Measurements from ENCODE around the gene ADAMTSL1. TPM values are rescaled to one million over a fixed set of nuclear protein-coding genes. Genes with fewer than 3 reads are reported as not detected.

ADAMTSL1 gene
- total RNA-seq, 1 donor from 2014 or later = 12.6 TPM

DNA sequence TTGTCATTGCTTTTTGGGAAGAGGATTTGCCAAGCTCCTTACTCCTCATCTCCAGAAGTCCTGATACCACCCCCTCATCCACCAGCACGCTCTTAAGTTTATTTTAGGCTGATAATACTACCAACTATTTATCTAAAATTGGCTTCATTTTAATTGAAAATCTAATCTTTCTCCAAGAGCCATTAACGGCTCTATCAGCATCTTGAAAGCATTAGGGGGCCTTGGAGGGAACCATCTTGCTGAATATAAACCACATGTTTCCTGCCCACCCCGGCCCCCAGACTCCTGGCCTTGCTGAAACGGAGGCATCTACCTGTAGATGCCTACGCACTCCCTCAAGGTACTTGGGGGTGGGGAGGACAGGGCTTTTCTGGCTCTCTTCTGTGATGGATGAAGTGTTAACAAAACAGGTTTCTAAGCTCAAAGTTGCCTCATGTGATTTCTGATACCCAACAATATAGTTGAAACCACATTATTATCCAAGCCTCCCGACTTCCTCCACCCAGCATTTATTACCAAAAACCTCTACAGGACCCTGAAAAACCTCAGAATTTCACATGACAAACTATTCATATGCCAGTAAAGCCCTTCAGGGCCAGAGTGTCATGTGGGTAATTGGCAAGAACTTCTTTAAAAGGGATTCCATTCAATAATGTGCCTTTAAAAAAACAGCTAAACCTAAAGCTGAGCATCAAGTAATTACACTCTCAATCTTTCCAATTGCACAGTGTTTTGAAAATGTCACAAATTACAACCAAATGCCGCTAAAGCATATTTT is 462.3 kb downstream of the ADAMTSL1 start:
- H3K4me3 Mint-ChIP-seq (ENCODE audit: unreplicated experiment) = no peak overlapping the region
- Histone ChIP-seq H3K9ac (ENCODE audit: low read length) (no peak overlapping the region), H3K27ac (ENCODE audit: low read depth, low read length) (no peak overlapping the region), H2AFZ (ENCODE audit: low read depth, low read length) (no peak overlapping the region), H3K27me3 (ENCODE audit: insufficient read depth, low read length) (no peaks in the 10 kb centered on the region), H3K36me3 (ENCODE audit: insufficient read depth, low read length) (no peaks in the 10 kb centered on the region), H3K79me2 (ENCODE audit: insufficient read depth, low read length) (no peaks in the 10 kb centered on the region), H4K20me1 (ENCODE audit: insufficient read depth, low read length) (no peaks in the 10 kb centered on the region), H3K4me1 (ENCODE audit: insufficient read depth, low read length) (no peaks in the 10 kb centered on the region), H3K4me2 (ENCODE audit: low read length) (no peak overlapping the region), H3K9me3 (ENCODE audit: insufficient read depth, low read depth, low read length) (no peaks in the 10 kb centered on the region), H3K4me3 (ENCODE audit: insufficient read depth, low read depth, low read length) (no peak overlapping the region)
- no peaks in the 10 kb centered on the region for H3K27me3 Mint-ChIP-seq (ENCODE audit: low read depth, unreplicated experiment)
- no peaks in the 10 kb centered on the region for H3K36me3 Mint-ChIP-seq (ENCODE audit: low read depth, unreplicated experiment)
- no peak for FAIRE-seq
- no peak for DNase-seq (ENCODE audit: low read depth)
- peaks cover 2% of the 10 kb centered on the region for H3K9me3 Mint-ChIP-seq (ENCODE audit: unreplicated experiment)
- no peak for TF ChIP-seq EZH2 (IDR thresholded peaks at IDR 0.05; ENCODE audit: insufficient read depth, low read length)
- TF ChIP-seq, protein P1, sequence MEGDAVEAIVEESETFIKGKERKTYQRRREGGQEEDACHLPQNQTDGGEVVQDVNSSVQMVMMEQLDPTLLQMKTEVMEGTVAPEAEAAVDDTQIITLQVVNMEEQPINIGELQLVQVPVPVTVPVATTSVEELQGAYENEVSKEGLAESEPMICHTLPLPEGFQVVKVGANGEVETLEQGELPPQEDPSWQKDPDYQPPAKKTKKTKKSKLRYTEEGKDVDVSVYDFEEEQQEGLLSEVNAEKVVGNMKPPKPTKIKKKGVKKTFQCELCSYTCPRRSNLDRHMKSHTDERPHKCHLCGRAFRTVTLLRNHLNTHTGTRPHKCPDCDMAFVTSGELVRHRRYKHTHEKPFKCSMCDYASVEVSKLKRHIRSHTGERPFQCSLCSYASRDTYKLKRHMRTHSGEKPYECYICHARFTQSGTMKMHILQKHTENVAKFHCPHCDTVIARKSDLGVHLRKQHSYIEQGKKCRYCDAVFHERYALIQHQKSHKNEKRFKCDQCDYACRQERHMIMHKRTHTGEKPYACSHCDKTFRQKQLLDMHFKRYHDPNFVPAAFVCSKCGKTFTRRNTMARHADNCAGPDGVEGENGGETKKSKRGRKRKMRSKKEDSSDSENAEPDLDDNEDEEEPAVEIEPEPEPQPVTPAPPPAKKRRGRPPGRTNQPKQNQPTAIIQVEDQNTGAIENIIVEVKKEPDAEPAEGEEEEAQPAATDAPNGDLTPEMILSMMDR (IDR thresholded peaks at IDR 0.05; ENCODE audit: insufficient read depth, low read depth, low read length) = no peak
- peaks cover 2% of the 10 kb centered on the region for H3K4me1 Mint-ChIP-seq (ENCODE audit: low read depth, unreplicated experiment)
- H3K27ac Mint-ChIP-seq (ENCODE audit: unreplicated experiment) = no peak overlapping the region

DNA sequence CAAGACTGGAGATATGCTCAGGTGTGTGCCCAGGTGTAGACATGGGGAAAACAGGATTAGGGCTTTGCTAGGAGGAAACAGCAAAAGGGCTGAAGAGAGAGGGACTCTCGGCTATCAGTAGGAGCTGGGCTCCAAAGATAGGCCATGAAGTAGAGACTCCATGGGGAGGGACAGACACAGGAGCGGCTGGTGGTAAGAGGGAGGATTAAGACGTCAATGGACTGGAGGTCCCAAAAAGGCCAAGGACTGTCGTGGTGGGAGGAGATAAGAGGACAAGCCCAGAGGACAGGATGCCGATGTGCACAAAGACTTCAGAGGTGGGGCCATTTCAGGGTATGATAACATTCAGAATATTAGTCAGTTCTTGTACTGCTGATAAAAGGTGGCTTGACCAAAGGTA is 466.0 kb downstream of the ADAMTSL1 start:
- no peaks in the 10 kb centered on the region for H3K36me3 ChIP-seq (ENCODE audit: insufficient read depth, low read length)
- Mint-ChIP-seq H3K4me1 (ENCODE audit: low read depth, unreplicated experiment) (peaks cover 2% of the 10 kb centered on the region), H3K4me3 (ENCODE audit: unreplicated experiment) (no peak overlapping the region), H3K27ac (ENCODE audit: unreplicated experiment) (no peak overlapping the region), H3K36me3 (ENCODE audit: low read depth, unreplicated experiment) (no peaks in the 10 kb centered on the region), H3K27me3 (ENCODE audit: low read depth, unreplicated experiment) (peaks cover 8% of the 10 kb centered on the region), H3K9me3 (ENCODE audit: unreplicated experiment) (peaks cover 2% of the 10 kb centered on the region)
- no peak overlapping the region for H3K4me3 ChIP-seq (ENCODE audit: insufficient read depth, low read depth, low read length)
- no peak for DNase-seq (ENCODE audit: low read depth)
- H3K79me2 ChIP-seq (ENCODE audit: insufficient read depth, low read length) = no peaks in the 10 kb centered on the region
- H3K4me2 ChIP-seq (ENCODE audit: low read length) = no peak overlapping the region
- H3K9ac ChIP-seq (ENCODE audit: low read length) = no peak overlapping the region
- H2AFZ ChIP-seq (ENCODE audit: low read depth, low read length) = no peak overlapping the region
- no peaks in the 10 kb centered on the region for H4K20me1 ChIP-seq (ENCODE audit: insufficient read depth, low read length)
- no peak overlapping the region for H3K27ac ChIP-seq (ENCODE audit: low read depth, low read length)
- H3K4me1 ChIP-seq (ENCODE audit: insufficient read depth, low read length) = no peaks in the 10 kb centered on the region
- peaks cover 6% of the 10 kb centered on the region for H3K27me3 ChIP-seq (ENCODE audit: insufficient read depth, low read length)
- peaks cover 2% of the 10 kb centered on the region for H3K9me3 ChIP-seq (ENCODE audit: insufficient read depth, low read depth, low read length)
- TF ChIP-seq EZH2 (IDR thresholded peaks at IDR 0.05; ENCODE audit: insufficient read depth, low read length) = no peak
- TF ChIP-seq, protein P1 (IDR thresholded peaks at IDR 0.05; ENCODE audit: insufficient read depth, low read depth, low read length) = no peak
- FAIRE-seq = no peak

Data from astrocyte (in vitro differentiated cells and primary cell).